GM12875 (cell line): ENCODE measurements around the gene LRRN2.

ENCODE experiments used
- H3K4me3 ChIP-seq: one replicate; pipeline ENCODE4 v1.5.1; 2011; ENCODE audit warnings: low read depth, low read length, control low read depth
- TF ChIP-seq, protein P1 (sequence below): IDR thresholded peaks from 2 replicates; pipeline ENCODE4 v1.5.1; 2011; ENCODE audit warnings: low read depth, mild to moderate bottlenecking, control low read depth, inconsistent platforms, low read length, moderate library complexity, borderline replicate concordance; ENCODE audit not compliant: insufficient read depth

The LRRN2 gene

DNA sequence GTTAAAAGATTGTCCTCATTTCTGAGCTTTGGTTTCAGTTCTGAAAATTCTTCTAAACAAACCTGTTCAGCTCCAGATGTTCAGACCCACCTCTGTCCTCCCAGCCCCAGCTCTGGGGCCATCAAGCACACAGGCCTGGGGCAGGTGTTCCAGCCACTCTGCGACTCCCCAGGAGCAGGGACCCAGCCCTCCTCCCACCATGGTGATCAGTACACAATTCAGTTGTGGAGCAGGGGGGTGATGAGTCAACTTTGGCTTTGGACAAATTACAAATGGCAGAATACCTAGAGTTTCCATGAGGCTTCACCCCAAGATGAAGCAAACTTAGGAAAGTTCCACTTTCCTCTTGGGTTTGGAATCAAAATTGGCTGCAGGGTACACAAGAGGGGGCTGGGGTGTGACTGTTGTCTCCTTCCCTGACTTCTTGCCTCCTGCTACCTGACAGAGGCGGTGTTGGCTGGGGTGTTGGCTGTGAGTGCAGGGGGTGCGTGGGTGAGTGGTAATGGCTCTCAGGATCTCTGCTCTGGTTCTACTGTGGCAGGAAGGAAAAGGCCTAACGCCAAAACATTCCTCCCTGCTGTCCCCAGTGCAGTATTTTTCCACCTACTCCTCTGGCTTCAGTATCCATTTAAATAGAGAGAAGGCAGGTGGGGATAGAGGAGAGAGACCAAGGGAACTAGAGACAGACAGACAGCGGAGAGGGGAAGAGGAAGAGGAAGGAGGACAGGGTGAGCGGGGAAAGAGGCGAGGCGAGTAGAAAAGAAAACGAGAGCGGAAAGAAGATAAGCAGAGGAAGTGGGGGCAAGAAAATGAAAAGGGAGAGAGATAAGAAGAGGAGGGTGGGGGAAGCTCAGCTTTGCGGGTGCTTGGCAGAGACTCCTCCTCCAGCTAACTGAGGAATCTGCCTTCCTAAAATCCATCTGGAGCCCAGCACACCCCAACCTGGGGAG, 20.6 kb upstream of the LRRN2 start:
- H3K4me3 ChIP-seq, result no peak overlapping the region
- TF ChIP-seq, protein P1, sequence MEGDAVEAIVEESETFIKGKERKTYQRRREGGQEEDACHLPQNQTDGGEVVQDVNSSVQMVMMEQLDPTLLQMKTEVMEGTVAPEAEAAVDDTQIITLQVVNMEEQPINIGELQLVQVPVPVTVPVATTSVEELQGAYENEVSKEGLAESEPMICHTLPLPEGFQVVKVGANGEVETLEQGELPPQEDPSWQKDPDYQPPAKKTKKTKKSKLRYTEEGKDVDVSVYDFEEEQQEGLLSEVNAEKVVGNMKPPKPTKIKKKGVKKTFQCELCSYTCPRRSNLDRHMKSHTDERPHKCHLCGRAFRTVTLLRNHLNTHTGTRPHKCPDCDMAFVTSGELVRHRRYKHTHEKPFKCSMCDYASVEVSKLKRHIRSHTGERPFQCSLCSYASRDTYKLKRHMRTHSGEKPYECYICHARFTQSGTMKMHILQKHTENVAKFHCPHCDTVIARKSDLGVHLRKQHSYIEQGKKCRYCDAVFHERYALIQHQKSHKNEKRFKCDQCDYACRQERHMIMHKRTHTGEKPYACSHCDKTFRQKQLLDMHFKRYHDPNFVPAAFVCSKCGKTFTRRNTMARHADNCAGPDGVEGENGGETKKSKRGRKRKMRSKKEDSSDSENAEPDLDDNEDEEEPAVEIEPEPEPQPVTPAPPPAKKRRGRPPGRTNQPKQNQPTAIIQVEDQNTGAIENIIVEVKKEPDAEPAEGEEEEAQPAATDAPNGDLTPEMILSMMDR, result no peak

DNA sequence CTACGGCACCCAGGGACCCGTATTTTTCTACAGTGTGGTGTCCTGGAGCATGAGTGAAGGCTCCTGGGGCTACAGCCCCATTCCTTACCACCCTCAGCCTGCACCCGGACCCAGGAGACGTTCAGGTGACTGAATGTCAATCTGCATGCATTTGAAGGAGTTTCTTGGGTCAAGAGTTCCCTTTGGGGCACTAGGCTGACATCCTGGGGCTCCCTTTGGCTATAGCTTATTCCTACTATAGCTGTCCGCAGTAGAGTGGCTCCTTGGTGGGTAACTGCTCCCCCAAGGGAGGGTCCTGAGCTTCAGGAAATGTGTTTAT, 19.9 kb upstream of the LRRN2 start:
- H3K4me3 ChIP-seq, result no peak overlapping the region
- TF ChIP-seq, protein P1, result no peak

DNA sequence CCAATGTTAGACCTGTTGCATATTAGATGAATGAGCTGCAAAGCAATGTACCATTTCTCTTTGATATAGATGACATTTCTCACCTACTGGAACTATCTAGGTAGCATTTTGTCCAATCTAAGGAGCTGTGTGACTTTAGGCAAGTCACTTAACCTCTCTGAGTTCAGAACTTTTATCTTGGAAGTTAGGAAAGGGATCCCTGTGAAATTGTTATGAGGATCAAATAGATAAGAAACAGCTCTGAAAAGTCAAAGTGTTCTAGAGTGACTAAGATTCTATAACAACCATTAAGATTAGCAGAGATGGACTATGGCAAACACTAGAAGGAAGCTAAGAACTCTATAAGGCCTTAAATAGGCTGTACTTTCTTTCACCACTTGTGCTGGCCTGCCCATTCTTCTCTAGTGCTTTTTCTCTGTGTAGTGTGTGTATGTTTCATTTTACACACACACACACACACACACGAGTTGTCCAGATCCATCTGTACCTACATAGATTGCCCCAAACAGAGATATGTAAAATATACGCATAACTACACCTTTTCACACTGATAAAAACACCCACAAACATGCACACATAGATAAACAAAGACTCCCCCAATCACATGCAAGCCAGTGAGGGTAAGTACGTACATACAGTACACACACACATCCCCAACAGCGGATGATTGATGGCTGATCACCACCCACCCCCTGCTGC, 19.4 kb upstream of the LRRN2 start:
- H3K4me3 ChIP-seq, result no peak overlapping the region
- TF ChIP-seq, protein P1, result no peak

DNA sequence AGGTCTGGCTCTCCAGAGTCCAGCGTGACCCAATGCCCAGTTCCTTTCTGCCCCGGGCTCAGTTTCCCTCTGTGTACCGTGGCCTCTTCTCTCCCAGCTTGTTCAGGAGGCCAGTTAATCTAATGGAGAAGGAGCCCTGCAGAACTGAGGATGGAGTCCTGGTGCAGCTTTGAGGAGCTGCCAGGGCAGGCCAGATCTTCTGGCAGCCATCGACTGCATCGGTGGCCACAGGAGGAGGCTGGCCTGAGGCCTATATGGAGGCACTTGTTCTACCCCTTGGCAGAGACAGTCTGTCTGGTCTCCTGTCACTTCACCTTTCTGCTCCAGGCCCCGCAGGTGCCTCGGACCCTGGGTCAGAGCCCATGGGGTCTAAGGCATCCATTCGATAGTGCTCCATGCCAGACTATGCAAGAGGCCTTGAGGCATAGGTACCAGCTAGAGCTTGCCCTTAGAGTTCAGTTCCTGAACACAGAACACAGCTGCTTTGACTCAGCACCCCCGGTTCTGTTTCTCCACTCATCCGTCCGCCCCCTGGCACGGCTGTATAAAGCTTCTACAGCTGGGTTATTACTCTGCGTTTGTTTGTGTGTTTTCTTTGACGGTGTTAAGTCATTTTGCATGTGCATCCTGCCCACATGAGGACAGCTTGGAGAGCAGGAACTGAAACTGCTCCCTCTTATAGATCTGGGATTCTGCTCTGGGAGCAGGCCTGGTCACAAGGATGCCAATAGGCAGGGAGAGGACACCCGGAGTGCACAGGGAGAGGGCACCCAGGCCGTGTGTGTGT, 18.5 kb upstream of the LRRN2 start:
- H3K4me3 ChIP-seq, result no peak overlapping the region
- TF ChIP-seq, protein P1, result no peak

DNA sequence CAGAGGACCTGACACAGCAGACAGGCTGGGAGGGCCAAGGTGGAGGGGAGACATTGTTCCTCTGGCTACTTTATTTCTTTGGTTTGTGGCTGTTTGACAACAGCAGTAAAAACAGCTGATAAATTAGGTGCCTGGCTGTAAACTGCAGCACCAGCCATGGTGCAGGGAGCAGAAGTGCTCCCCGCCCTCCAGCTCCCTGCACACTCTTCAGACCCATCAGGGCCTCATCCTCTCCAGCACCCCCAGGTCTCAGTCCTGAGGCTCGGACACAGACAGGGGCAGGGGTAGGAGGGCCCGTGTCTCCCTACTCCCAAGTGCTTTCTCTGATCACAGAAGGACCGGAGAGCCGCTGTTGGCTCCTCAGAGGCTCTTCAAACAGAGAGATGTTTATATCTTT, 17.7 kb upstream of the LRRN2 start:
- TF ChIP-seq, protein P1, result no peak
- H3K4me3 ChIP-seq, result no peak overlapping the region

DNA sequence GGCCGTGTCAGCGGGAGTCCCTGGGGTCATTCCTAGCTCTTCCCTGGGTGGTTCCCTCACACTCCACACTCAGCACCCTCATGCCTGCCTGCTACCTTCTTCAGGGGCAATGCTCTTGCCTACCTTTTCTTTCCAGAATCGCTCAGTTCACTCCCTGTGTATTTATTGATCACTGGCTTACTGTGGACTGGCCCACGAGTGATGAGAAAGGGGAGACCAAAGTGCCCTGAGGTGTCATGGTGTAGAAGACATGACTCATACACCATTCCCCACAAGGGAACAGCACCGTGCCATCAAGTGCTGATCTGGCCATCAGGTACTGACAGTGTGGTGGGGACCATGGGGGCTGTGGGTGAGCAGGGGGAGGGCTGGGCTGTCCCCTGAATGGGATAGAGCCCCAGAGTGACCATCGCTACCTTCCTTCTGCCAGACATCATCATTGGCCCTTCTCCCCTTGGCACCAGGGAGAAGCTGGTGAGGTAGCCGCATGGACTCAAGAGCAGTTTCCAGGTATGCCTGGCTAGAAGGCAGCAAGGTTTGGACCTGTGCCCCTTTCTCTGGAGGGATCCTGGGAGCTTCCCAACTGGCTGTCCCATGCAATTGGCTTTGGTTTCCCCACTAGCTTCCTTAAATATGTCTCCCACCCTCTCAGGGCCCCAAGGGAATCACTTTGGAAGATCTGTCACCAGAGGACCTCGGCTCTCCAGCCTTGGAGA, 17.2 kb upstream of the LRRN2 start:
- no peak overlapping the region for H3K4me3 ChIP-seq
- TF ChIP-seq, protein P1, result no peak
